Measurements from ENCODE around the gene SLC39A9.

- TF ChIP-seq, protein P1, sequence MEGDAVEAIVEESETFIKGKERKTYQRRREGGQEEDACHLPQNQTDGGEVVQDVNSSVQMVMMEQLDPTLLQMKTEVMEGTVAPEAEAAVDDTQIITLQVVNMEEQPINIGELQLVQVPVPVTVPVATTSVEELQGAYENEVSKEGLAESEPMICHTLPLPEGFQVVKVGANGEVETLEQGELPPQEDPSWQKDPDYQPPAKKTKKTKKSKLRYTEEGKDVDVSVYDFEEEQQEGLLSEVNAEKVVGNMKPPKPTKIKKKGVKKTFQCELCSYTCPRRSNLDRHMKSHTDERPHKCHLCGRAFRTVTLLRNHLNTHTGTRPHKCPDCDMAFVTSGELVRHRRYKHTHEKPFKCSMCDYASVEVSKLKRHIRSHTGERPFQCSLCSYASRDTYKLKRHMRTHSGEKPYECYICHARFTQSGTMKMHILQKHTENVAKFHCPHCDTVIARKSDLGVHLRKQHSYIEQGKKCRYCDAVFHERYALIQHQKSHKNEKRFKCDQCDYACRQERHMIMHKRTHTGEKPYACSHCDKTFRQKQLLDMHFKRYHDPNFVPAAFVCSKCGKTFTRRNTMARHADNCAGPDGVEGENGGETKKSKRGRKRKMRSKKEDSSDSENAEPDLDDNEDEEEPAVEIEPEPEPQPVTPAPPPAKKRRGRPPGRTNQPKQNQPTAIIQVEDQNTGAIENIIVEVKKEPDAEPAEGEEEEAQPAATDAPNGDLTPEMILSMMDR (IDR thresholded peaks at IDR 0.05), result no peak
- no peak for TF ChIP-seq POLR2AphosphoS5 (IDR thresholded peaks at IDR 0.05)
Observed at GRCh38 chr14:69351911-69352310, 46.6 kb upstream of the SLC39A9 start.
